GM23338 (cell line): ENCODE measurements around the gene ALDH7A1. TPM values are rescaled to one million over a fixed set of nuclear protein-coding genes. Genes with fewer than 3 reads are reported as not detected.
"Not testable (repeated sequence)": the region's sequence is repeated elsewhere in the genome, so short reads cannot be mapped to it uniquely, and the experiment has no call there.

ENCODE experiments used
- ATAC-seq: fragments of 200-7000 bp; cut with Tn5 transposase; 3 replicates; pipeline ENCODE4 v1.9.1; 2020
- DNase-seq: peaks from one replicate; pipeline ENCODE4 v3.0.0-alpha.2; 2015; ENCODE audit warnings: low spot score
- H2AFZ ChIP-seq: fragments of 200-600 bp; sonication (generic); 2 replicates; pipeline ENCODE4 v1.8.0; 2016; ENCODE audit warnings: antibody characterized with exemption, mild to moderate bottlenecking, moderate library complexity
- H3F3A ChIP-seq: fragments of 200-600 bp; sonication (generic); replicated peaks from 2 replicates; pipeline ENCODE4 v1.8.0; 2017; ENCODE audit warnings: antibody characterized with exemption, mixed run types, low read depth
- H3K27ac ChIP-seq: fragments of 200-600 bp; sonication (generic); 2 replicates; pipeline ENCODE4 v1.6.1; 2016; ENCODE audit warnings: low read depth
- H3K27me3 ChIP-seq: fragments of 200-600 bp; sonication (generic); 2 replicates; pipeline ENCODE4 v1.8.0; 2016; ENCODE audit warnings: mild to moderate bottlenecking, mixed run types, moderate library complexity; ENCODE audit not compliant: insufficient read depth
- H3K36me3 ChIP-seq: fragments of 200-600 bp; sonication (generic); 2 replicates; pipeline ENCODE4 v1.8.0; 2016; ENCODE audit warnings: mild to moderate bottlenecking; ENCODE audit not compliant: insufficient read depth
- H3K4me1 ChIP-seq: fragments of 200-600 bp; sonication (generic); 2 replicates; pipeline ENCODE4 v1.8.0; 2016; ENCODE audit warnings: mild to moderate bottlenecking, moderate library complexity; ENCODE audit not compliant: insufficient read depth
- H3K4me2 ChIP-seq: fragments of 200-600 bp; sonication (generic); 2 replicates; pipeline ENCODE4 v1.7.1; 2017; ENCODE audit warnings: mixed run types
- H3K4me3 ChIP-seq: fragments of 200-600 bp; sonication (generic); 2 replicates; pipeline ENCODE4 v1.6.1; 2016; ENCODE audit warnings: mixed run types
- H3K79me2 ChIP-seq: fragments of 200-600 bp; sonication (generic); replicated peaks from 2 replicates; pipeline ENCODE4 v1.8.0; 2017; ENCODE audit warnings: mild to moderate bottlenecking; ENCODE audit not compliant: insufficient read depth
- H3K9me2 ChIP-seq: fragments of 200-600 bp; sonication (generic); 2 replicates; pipeline ENCODE4 v1.8.0; 2017; ENCODE audit not compliant: insufficient read depth
- H4K20me1 ChIP-seq: fragments of 200-600 bp; sonication (generic); replicated peaks from 2 replicates; pipeline ENCODE4 v1.8.0; 2017; ENCODE audit warnings: mild to moderate bottlenecking; ENCODE audit not compliant: insufficient read depth
- H3K27ac Mint-ChIP-seq: 2 replicates; pipeline ENCODE4 v1.8.0; 2020; ENCODE audit warnings: inconsistent platforms, mild to moderate bottlenecking, moderate library complexity, mixed read lengths
- H3K27me3 Mint-ChIP-seq: 3 replicates; pipeline ENCODE4 v1.8.0; 2022; ENCODE audit warnings: low read depth, mild to moderate bottlenecking, moderate library complexity, mixed read lengths, inconsistent platforms; ENCODE audit not compliant: insufficient read depth, poor library complexity
- H3K36me3 Mint-ChIP-seq: 3 replicates; pipeline ENCODE4 v1.8.0; 2021; ENCODE audit warnings: low read depth, mild to moderate bottlenecking, inconsistent platforms, moderate library complexity, mixed read lengths
- H3K4me1 Mint-ChIP-seq: 3 replicates; pipeline ENCODE4 v1.8.0; 2020; ENCODE audit warnings: mild to moderate bottlenecking, inconsistent platforms, mixed read lengths
- H3K4me3 Mint-ChIP-seq: 3 replicates; pipeline ENCODE4 v1.8.0; 2021; ENCODE audit warnings: moderate library complexity, mild to moderate bottlenecking, inconsistent platforms, mixed read lengths
- H3K9me3 Mint-ChIP-seq: 3 replicates; pipeline ENCODE4 v1.8.0; 2020; ENCODE audit warnings: moderate library complexity, mild to moderate bottlenecking, inconsistent platforms, mixed read lengths
- polyA plus RNA-seq: library from polyadenylated mRNA; unstranded; fragments of >200 nt; fragmentation: Nextera tagmentation; extraction: Ambion mirVana; gene quantifications from 2 replicates; pipeline ENCODE4 v1.2.1, GENCODE V29; 2016
- total RNA-seq: library from RNA; depleted of rRNA; stranded (reverse); fragments of >200 nt; shearing (Covaris generic); gene quantifications from 2 replicates; pipeline ENCODE4 v1.2.3, GENCODE V29; 2014
- TF ChIP-seq, protein P1 (sequence below): fragments of 250-450 bp; sonication (Bioruptor Pico); IDR thresholded peaks from 2 replicates; pipeline ENCODE4 v1.5.0; 2020; ENCODE audit warnings: mild to moderate bottlenecking, moderate library complexity

Gene ALDH7A1
- total and polyA plus RNA-seq, 2 experiments from 2014 or later, result 122 to 198 TPM

DNA sequence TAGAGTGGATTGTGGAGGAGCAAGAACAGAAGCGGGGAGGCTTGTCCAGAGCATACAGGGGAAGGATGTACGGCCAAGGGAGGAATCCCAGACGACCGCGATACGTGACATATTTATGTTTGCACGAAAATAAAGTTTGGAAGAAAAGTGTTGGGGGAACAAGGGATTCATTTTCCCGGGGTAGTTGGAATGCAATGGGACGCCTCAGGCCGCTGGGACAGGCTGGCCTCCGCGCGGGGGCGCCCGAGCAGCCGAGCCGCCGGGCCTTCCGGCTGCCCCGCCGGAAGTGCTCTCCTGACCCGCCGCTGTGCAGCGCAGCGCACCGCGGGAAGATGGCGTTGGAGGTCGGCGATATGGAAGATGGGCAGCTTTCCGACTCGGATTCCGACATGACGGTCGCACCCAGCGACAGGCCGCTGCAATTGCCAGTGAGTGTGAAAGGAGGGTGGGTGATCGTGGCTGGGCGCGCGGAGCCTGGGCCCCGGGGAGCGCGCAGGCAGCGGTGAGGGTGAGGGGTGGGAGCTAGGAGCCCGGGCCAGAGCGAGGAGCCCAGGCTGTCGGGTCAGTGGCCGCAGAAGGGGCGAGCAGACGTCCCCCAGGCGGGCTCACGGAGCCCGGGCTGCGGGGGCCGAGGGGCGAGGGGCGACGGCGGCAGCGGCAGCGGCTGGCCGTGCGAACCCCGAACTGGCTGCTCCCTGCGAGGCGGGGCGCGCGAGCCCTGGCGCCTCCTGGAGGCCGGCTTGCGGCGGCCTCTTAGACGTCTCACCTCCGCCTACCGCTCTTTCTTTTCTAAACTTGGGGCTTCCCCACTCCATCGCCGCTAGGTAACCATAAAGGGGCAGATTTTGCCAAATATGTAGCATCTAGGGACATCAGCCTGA is 5.9 kb upstream of the ALDH7A1 start, which contains the start of gene PHAX (continued):
- TF ChIP-seq, protein P1, sequence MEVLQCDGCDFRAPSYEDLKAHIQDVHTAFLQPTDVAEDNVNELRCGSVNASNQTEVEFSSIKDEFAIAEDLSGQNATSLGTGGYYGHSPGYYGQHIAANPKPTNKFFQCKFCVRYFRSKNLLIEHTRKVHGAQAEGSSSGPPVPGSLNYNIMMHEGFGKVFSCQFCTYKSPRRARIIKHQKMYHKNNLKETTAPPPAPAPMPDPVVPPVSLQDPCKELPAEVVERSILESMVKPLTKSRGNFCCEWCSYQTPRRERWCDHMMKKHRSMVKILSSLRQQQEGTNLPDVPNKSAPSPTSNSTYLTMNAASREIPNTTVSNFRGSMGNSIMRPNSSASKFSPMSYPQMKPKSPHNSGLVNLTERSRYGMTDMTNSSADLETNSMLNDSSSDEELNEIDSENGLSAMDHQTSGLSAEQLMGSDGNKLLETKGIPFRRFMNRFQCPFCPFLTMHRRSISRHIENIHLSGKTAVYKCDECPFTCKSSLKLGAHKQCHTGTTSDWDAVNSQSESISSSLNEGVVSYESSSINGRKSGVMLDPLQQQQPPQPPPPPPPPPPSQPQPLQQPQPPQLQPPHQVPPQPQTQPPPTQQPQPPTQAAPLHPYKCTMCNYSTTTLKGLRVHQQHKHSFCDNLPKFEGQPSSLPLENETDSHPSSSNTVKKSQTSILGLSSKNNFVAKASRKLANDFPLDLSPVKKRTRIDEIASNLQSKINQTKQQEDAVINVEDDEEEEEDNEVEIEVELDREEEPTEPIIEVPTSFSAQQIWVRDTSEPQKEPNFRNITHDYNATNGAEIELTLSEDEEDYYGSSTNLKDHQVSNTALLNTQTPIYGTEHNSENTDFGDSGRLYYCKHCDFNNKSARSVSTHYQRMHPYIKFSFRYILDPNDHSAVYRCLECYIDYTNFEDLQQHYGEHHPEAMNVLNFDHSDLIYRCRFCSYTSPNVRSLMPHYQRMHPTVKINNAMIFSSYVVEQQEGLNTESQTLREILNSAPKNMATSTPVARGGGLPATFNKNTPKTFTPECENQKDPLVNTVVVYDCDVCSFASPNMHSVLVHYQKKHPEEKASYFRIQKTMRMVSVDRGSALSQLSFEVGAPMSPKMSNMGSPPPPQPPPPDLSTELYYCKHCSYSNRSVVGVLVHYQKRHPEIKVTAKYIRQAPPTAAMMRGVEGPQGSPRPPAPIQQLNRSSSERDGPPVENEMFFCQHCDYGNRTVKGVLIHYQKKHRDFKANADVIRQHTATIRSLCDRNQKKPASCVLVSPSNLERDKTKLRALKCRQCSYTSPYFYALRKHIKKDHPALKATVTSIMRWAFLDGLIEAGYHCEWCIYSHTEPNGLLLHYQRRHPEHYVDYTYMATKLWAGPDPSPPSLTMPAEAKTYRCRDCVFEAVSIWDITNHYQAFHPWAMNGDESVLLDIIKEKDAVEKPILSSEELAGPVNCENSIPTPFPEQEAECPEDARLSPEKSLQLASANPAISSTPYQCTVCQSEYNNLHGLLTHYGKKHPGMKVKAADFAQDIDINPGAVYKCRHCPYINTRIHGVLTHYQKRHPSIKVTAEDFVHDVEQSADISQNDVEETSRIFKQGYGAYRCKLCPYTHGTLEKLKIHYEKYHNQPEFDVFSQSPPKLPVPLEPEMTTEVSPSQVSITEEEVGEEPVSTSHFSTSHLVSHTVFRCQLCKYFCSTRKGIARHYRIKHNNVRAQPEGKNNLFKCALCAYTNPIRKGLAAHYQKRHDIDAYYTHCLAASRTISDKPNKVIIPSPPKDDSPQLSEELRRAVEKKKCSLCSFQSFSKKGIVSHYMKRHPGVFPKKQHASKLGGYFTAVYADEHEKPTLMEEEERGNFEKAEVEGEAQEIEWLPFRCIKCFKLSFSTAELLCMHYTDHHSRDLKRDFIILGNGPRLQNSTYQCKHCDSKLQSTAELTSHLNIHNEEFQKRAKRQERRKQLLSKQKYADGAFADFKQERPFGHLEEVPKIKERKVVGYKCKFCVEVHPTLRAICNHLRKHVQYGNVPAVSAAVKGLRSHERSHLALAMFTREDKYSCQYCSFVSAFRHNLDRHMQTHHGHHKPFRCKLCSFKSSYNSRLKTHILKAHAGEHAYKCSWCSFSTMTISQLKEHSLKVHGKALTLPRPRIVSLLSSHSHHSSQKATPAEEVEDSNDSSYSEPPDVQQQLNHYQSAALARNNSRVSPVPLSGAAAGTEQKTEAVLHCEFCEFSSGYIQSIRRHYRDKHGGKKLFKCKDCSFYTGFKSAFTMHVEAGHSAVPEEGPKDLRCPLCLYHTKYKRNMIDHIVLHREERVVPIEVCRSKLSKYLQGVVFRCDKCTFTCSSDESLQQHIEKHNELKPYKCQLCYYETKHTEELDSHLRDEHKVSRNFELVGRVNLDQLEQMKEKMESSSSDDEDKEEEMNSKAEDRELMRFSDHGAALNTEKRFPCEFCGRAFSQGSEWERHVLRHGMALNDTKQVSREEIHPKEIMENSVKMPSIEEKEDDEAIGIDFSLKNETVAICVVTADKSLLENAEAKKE (CRISPR knock-in tag), result no peak

DNA sequence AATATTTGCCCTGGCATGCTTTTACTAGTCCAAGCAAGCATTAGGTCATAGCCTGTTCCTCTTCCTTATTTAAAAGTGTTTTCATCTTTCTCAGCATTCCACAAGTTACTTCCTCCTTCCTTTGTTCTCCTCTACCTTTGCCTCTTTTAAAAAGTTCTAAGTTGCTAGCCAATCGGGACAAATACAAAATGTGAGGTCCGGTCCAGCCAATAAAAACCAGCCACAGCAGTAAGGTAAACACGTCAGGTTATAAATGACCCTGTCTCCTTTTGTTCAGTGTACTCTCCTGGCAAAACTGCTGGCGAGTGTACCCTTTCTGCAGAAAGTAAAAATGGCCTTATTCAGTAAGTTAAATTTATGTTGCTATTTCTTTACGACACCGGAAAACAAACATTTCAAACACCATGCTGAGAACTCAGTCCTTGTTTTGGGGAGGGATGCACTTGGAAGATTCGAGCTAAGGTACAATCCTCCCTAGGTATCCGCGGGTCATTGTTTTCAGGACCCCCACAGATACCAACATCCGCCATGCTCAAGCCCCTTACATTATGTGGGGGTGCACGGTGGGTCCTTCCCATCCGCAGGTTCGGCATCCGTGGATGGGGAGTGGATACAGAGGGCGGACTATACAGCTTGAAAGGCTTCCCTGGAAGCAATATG is 5.1 kb upstream of the ALDH7A1 start:
- H3K27me3 ChIP-seq, H3K9me2 ChIP-seq, H3K9me3 Mint-ChIP-seq: not testable (repeated sequence)
- H3K36me3 Mint-ChIP-seq, result peaks cover 24% of the 10 kb centered on the region
- Histone ChIP-seq H3K4me2 (peak overlapping the region; percentile 95), H3K4me3 (peak overlapping the region; percentile 96), H3K36me3 (peaks cover 10% of the 10 kb centered on the region), H3F3A (peaks cover 12% of the 10 kb centered on the region), H3K79me2 (peaks cover 39% of the 10 kb centered on the region), H2AFZ (peak overlapping the region; percentile 67; the same call in 1 of the 2 replicates), H3K4me1 (peaks cover 32% of the 10 kb centered on the region), H4K20me1 (peaks cover 19% of the 10 kb centered on the region), H3K27ac (peak overlapping the region; percentile 99)
- DNase-seq (peak; percentile 42), ATAC-seq (peak; percentile 58)
- H3K27ac Mint-ChIP-seq, result peak overlapping the region; percentile 94
- peaks cover 33% of the 10 kb centered on the region for H3K4me1 Mint-ChIP-seq
- peaks cover 19% of the 10 kb centered on the region for H3K27me3 Mint-ChIP-seq
- peak overlapping the region; percentile 99 for H3K4me3 Mint-ChIP-seq
